Stimulated activated CD4-positive, alpha-beta T cell treated with anti-CD3 and anti-CD28 coated beads, Interleukin-2, amount 100 ng/mL, for 24 hours (primary cell): Measurements from ENCODE around the gene GRIN2A.

Source experiments
- DNase-seq, 2 donors: peaks; one replicate each; pipeline ENCODE4 v3.0.0-alpha.2; 2020

GRIN2A gene

GRCh38 chr16:9805109-9805508 lies 377.1 kb downstream of the GRIN2A start:
- DNase-seq = no peak

GRCh38 chr16:9802160-9802559 lies 380.1 kb downstream of the GRIN2A start:
- DNase-seq = no peak

GRCh38 chr16:9801651-9802050 lies 380.6 kb downstream of the GRIN2A start:
- no peak for DNase-seq

DNA sequence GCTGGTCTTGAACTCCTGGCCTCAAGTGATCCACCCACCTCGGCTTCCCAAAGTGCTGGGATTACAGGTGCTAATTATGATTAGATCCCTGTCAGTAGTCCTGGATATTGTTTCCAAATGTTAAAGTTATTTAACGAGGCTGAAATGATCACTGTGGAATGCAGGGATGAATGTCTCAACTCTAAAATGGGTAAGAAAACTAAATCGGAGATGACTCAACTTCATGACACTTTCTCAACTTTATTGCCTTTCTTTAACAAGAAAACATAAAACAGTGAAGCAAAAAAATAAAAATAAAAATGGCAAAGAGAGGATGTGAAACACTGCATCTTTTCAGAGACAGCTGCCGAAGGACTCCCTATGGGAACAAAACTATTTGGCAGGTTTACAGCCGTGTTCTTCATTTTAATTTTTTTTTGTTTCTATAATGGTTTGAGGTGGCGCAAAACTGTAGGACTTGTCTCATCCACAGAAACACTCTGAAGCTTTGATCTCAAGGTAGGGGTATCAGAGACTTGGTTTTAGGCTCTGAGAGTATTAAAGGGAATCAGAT lies 382.0 kb downstream of the GRIN2A start:
- no peak for DNase-seq

DNA sequence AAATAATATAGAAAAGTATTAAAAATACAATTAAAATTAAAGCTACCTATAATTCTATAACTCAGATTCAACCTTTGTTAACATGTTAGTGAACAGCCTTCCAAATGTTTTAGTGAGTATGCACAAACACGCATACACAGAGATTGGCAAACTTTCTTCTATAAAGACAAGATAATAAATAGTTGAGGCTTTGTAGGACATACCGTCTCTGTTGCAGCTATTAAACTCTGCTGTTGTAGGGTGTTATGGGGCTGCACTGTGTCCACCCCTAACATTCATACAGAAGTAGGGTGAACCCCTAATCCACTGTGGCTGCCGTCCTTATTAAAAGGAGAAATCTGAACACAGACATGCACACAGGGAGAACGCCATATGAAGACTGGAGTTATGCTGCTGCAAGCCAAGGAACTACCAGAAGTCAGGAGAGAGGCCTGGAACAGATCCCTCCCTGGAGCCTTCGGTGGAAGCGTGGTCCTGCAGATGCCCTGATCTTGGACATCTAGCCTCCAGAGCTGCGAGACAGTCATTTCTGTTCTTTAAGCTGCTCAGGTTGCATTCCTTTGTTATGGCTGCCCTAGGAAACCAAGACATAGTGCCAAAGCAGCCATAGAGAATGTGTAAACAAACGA lies 383.2 kb downstream of the GRIN2A start:
- no peak for DNase-seq

DNA sequence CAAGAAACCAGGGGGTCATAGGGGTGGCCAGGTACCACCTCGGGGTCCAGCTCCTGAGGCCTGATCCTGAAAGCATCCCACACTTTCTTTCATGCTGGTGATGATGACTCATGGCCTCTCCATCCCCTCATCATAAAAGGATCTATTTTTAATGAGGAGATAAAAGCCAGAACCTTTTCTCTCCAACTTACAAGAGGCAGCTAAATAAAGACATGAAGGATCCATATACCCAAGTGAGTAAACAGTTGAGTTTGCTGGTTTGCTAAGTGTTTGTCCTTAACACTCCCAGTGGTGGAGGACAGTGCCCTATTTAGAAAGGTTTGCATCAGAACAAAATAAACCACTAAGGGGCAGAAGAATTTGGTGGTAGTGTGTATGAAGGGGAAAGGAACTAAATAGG lies 383.8 kb downstream of the GRIN2A start:
- no peak for DNase-seq

- DNase-seq = no peak
These were observed 384.9 kb downstream of the GRIN2A start for GRCh38 chr16:9797306-9797705.

DNA sequence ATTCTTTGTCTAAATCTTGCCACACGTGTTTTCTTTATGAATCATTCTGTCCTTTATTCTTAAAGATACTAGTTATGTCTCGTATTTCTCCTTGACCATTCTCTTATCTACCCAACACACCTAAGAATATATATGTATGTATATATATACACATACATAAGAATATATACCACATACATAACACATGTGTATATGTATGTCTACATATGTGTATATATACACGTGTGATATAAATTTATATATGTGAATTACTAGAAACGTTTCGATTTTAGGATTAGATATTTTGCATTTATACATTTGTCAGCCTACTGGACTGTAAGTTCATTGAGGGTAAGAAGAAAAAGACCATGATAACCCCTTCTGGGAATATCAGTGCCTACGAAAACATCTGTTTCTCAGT lies 388.6 kb downstream of the GRIN2A start:
- no peak for DNase-seq

DNA sequence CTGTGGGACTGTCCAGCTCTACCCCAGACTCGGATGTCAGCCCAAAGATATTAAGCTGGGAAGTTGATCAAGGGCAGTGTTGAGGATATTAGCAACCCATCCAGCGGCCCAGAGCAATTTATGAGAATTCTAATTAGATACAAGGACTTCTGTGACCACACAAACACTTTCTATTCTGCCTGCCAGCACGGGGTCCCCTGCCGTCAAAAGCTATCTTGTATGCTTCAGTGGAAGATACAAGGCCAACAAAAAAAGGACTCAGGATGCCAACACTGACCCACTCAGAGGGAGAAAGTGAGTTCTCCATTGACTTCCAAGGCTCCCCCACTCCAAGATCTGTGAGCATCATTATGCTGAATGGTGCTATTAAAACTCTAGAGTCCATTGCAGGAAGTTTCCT lies 390.7 kb downstream of the GRIN2A start:
- DNase-seq = no peak

- DNase-seq = no peak
These were observed 392.0 kb downstream of the GRIN2A start for GRCh38 chr16:9790199-9790598.

- no peak for DNase-seq
These were observed 394.5 kb downstream of the GRIN2A start for GRCh38 chr16:9787717-9788116.

GRCh38 chr16:9780831-9781230 lies 401.4 kb downstream of the GRIN2A start:
- DNase-seq = no peak

DNA sequence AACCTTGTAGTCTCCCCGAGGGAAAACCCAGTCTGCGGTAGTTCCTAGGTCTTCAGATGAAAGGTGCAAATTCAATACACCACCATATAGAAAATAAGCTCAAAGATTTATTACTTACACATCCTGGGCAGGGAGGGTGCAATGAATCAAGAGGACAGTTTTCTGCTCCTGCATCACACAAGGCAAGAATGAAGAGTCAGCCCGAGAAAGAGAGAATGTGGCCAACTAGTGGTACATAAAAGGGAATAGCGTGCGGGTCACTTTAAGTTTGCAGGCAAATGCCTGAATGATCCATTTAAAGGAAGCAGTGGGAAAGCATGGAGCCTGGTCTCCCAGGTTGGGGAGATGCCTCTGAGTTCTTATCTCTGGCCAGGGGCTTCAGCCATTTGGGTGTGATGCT lies 403.4 kb downstream of the GRIN2A start:
- no peak for DNase-seq

DNA sequence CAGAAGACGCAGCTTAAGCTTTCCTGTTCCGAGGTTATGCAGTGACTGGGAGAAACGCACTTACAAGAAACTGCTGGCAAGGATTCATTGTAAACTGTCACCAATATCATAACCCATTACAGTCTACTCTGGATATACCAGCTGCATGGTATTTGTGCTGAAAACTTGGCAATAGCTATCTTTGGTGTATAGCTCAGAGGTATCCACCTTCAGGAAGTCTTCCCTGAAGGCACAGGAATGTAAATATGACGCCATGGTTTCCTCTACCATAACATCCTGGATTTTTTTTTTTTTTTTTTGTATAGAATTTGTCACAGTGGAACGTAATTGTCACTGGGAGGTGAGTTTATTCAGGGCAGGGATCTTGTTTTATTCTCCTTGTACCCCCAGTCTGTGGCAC lies 406.2 kb downstream of the GRIN2A start:
- no peak for DNase-seq

DNA sequence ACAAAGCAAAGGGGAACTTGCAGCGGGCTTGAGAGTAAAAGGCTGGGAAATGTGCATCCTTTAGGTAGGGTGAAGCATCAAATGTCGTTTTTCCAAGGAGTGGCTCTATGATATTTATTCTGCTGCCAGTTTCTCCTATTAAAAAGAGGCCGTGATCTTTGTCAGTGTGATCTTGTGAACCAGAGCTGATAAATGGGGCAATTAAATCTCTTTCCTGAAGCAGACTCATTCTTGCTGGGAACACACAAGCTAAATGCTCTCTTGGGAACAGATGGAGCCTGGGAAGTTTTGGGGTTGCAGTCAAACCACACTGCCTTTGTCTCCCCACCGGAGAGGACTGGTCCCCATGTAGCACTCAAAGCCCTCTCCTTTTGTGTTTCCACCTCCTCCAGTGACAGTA lies 408.9 kb downstream of the GRIN2A start:
- DNase-seq = no peak

- DNase-seq = no peak
These were observed 409.6 kb downstream of the GRIN2A start for GRCh38 chr16:9772526-9773225.

DNA sequence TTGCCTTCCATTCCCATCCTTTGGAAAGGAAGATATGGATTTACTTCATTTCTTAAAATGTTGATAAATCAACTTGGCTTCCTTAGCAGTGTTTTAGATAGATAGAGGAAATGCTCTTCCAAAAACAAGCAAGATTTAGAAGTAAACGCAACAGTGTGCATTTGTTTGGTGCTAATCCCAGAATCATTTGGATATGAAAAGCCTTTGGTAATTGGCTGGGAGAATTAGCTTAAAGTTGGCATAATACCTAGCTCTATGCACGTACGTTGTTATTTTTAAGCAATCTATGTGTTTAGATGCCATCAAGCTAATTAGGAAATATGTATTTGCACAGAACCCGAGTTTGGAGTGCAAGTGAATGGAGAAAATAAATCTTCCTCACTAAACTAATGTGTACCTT lies 415.3 kb downstream of the GRIN2A start:
- no peak for DNase-seq

- no peak for DNase-seq
These were observed 418.7 kb downstream of the GRIN2A start for GRCh38 chr16:9763505-9763904.

GRCh38 chr16:9761870-9762269 lies 420.4 kb downstream of the GRIN2A start:
- no peak for DNase-seq

- no peak for DNase-seq
These were observed 424.5 kb downstream of the GRIN2A start for GRCh38 chr16:9757687-9758086.

DNA sequence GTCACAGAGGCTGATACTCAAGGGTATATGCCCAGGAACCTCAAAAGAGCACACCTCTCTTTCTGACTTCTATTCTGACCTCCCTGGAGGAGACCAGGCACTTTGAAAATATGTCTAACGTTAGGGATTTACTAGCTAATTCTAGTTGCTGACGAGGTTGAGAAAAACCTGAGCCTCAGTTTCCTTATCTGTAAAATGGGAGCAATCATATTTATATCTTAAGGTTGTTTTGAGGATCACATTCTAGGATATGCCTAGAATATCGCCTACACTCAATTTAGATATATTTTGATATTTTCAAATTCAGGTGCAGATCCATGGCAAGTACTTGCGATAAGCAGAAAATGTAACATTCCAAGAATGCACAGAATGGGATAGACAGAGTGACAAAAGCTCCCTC lies 425.8 kb downstream of the GRIN2A start:
- no peak for DNase-seq

DNA sequence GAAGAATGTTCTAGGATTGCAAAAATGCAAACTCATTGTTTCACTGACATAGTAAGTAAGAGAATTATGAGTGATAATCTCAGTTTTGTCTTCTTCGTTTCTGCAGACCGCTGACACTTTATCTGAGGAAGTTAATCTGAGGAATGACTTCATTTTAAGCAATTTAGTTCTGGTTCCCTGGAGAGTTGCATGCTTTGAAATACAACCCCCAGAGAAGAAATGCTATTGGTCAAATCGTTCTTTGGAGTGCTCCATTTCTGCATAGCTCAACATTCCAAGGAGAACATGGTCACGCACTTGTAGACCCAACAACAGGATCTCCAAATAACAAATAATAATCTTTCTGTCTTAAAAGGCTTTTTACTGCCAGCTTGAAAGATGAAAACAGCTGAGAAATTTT lies 427.1 kb downstream of the GRIN2A start:
- no peak for DNase-seq

DNA sequence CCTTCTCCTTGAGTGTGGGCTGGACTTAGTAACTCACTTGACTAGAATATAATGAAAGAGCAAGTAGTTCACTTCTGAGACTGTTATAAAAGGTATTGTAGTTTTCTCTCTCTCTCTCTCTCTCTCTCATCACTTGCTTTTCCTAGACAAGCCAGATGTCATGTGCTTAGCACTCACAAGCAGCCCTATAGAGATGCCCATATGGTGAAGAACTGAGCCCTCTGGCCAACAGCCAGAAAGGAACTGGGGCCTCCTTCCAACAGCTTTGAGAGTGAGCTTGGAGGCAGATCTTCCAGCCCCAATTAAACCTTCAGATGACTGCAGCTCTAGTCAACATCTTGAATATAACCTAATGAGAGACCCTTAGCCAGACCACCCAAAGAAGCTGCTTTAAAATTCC lies 440.5 kb downstream of the GRIN2A start:
- no peak for DNase-seq

DNA sequence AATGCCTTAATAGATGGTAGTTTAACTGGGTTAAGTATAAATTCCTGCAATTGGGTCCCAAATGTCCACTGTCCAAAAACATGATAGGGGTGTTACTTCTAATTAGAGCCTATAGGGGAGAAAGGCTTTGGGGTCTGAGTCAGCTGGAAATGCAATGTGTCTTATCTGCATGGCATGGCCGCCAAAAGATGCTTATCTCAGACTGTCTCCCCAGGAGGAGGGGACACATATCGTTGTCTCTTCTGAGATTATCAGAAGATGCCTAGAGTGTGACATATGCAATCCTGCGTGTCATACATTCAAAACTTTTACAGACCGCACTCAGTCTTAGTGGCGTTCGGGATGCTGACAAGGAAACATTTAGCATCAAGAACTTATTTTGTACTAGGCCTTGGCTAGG lies 442.9 kb downstream of the GRIN2A start:
- DNase-seq = no peak

DNA sequence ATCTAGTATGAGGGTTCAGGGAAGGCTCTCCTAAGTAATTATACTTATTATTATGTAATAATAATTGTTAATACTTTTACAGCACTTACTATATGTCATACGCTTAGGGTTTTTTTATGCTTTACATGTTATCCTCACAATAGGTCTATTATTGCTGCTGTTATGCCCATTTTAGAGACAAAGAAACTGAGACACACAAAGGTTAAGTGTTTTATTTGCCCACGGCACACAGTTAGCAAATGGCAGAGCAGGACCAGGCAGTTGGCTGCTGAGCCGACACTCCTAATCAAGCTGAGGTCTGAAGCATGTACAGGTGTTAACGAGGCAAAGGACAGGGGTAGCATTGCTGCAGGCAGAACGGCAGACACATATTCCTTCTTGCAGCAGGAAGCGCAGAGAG lies 443.5 kb downstream of the GRIN2A start:
- no peak for DNase-seq
